ENCODE measurements around the gene DOCK1.

The DOCK1 gene

GRCh38 chr10:127117125-127117524, 211.9 kb downstream of the DOCK1 start:
- in situ Hi-C loops (cut with MboI; ENCODE audit: low sequenced_read_pairs): no loop called here
- DNase-seq (ENCODE audit: low spot score in 2 of 2): peak; percentile 7 to 76
- H3K27me3 ChIP-seq (ENCODE audit: low read depth): no peaks in the 10 kb centered on the region

GRCh38 chr10:127118034-127118433, 212.8 kb downstream of the DOCK1 start:
- in situ Hi-C loops (cut with MboI; ENCODE audit: low sequenced_read_pairs): no loop called here
- Histone ChIP-seq H3K36me3 (replicated peaks) (no peaks in the 10 kb centered on the region; the same call in 1 of the 2 replicates), H3K4me1 (no peaks in the 10 kb centered on the region), H3K4me3 (no peak overlapping the region), H3K27me3 (ENCODE audit: low read depth) (no peaks in the 10 kb centered on the region), H3K9me3 (no peaks in the 10 kb centered on the region)
- no peak for DNase-seq (ENCODE audit: low spot score in 2 of 2)

More at GRCh38 chr10:127117125-127117524, 211.9 kb downstream of the DOCK1 start:
- no peaks in the 10 kb centered on the region for H3K4me1 ChIP-seq
- no peaks in the 10 kb centered on the region for H3K9me3 ChIP-seq
- H3K36me3 ChIP-seq (replicated peaks): no peaks in the 10 kb centered on the region; the same call in 1 of the 2 replicates
- H3K4me3 ChIP-seq: no peak overlapping the region

- in situ Hi-C loops (cut with MboI; ENCODE audit: low sequenced_read_pairs): no loop called here
- H3K4me1 ChIP-seq: no peaks in the 10 kb centered on the region
- H3K4me3 ChIP-seq: no peak overlapping the region
- no peaks in the 10 kb centered on the region for H3K27me3 ChIP-seq (ENCODE audit: low read depth)
- H3K36me3 ChIP-seq (replicated peaks): no peaks in the 10 kb centered on the region; the same call in 1 of the 2 replicates
- DNase-seq (ENCODE audit: low spot score in 2 of 2): no peak
- no peaks in the 10 kb centered on the region for H3K9me3 ChIP-seq
These were observed 214.7 kb downstream of the DOCK1 start for GRCh38 chr10:127119936-127120335.

- Histone ChIP-seq H3K4me1 (no peaks in the 10 kb centered on the region), H3K9me3 (no peaks in the 10 kb centered on the region), H3K36me3 (replicated peaks) (no peaks in the 10 kb centered on the region; the same call in 1 of the 2 replicates), H3K27me3 (ENCODE audit: low read depth) (no peaks in the 10 kb centered on the region), H3K4me3 (no peak overlapping the region)
- no peak for DNase-seq (ENCODE audit: low spot score in 2 of 2)
- in situ Hi-C loops (cut with MboI; ENCODE audit: low sequenced_read_pairs): no loop called here
These were observed 217.6 kb downstream of the DOCK1 start for GRCh38 chr10:127122831-127123230.

GRCh38 chr10:127123626-127124025, 218.4 kb downstream of the DOCK1 start:
- no peak for DNase-seq (ENCODE audit: low spot score in 2 of 2)
- no peaks in the 10 kb centered on the region for H3K9me3 ChIP-seq
- no peaks in the 10 kb centered on the region for H3K4me1 ChIP-seq
- no peaks in the 10 kb centered on the region; the same call in 1 of the 2 replicates for H3K36me3 ChIP-seq (replicated peaks)
- H3K27me3 ChIP-seq (ENCODE audit: low read depth): no peaks in the 10 kb centered on the region
- H3K4me3 ChIP-seq: no peak overlapping the region
- in situ Hi-C loops (cut with MboI; ENCODE audit: low sequenced_read_pairs): no loop called here

GRCh38 chr10:127125331-127125730, 220.1 kb downstream of the DOCK1 start:
- no peaks in the 10 kb centered on the region; the same call in 1 of the 2 replicates for H3K36me3 ChIP-seq (replicated peaks)
- no peaks in the 10 kb centered on the region for H3K4me1 ChIP-seq
- H3K9me3 ChIP-seq: no peaks in the 10 kb centered on the region
- DNase-seq (ENCODE audit: low spot score in 2 of 2): no peak
- H3K4me3 ChIP-seq: no peak overlapping the region
- in situ Hi-C loops (cut with MboI; ENCODE audit: low sequenced_read_pairs): no loop called here
- H3K27me3 ChIP-seq (ENCODE audit: low read depth): no peaks in the 10 kb centered on the region

- H3K4me3 ChIP-seq: no peak overlapping the region
- no peaks in the 10 kb centered on the region for H3K4me1 ChIP-seq
- no peaks in the 10 kb centered on the region for H3K27me3 ChIP-seq (ENCODE audit: low read depth)
- H3K36me3 ChIP-seq (replicated peaks): no peaks in the 10 kb centered on the region; the same call in 1 of the 2 replicates
- H3K9me3 ChIP-seq: no peaks in the 10 kb centered on the region
- in situ Hi-C loops (cut with MboI; ENCODE audit: low sequenced_read_pairs): no loop called here
- DNase-seq (ENCODE audit: low spot score in 2 of 2): no peak
These were observed 222.6 kb downstream of the DOCK1 start for GRCh38 chr10:127127822-127128221.

GRCh38 chr10:127129104-127129503, 223.9 kb downstream of the DOCK1 start:
- no peak for DNase-seq (ENCODE audit: low spot score in 2 of 2)
- no peaks in the 10 kb centered on the region for H3K4me1 ChIP-seq
- in situ Hi-C loops (cut with MboI; ENCODE audit: low sequenced_read_pairs): no loop called here
- no peaks in the 10 kb centered on the region for H3K9me3 ChIP-seq
- no peaks in the 10 kb centered on the region for H3K27me3 ChIP-seq (ENCODE audit: low read depth)
- no peaks in the 10 kb centered on the region; the same call in 1 of the 2 replicates for H3K36me3 ChIP-seq (replicated peaks)
- H3K4me3 ChIP-seq: no peak overlapping the region

- Histone ChIP-seq H3K9me3 (no peaks in the 10 kb centered on the region), H3K36me3 (replicated peaks) (no peaks in the 10 kb centered on the region), H3K27me3 (ENCODE audit: low read depth) (no peaks in the 10 kb centered on the region), H3K4me3 (no peak overlapping the region), H3K4me1 (no peaks in the 10 kb centered on the region)
- DNase-seq (ENCODE audit: low spot score in 2 of 2): no peak
- in situ Hi-C loops (cut with MboI; ENCODE audit: low sequenced_read_pairs): no loop called here
These were observed 227.2 kb downstream of the DOCK1 start for GRCh38 chr10:127132451-127132850.

GRCh38 chr10:127133225-127133624, 228.0 kb downstream of the DOCK1 start:
- Histone ChIP-seq H3K36me3 (replicated peaks) (no peaks in the 10 kb centered on the region), H3K9me3 (no peaks in the 10 kb centered on the region), H3K4me1 (no peaks in the 10 kb centered on the region), H3K27me3 (ENCODE audit: low read depth) (no peaks in the 10 kb centered on the region), H3K4me3 (no peak overlapping the region)
- in situ Hi-C loops (cut with MboI; ENCODE audit: low sequenced_read_pairs): no loop called here
- no peak for DNase-seq (ENCODE audit: low spot score in 2 of 2)

GRCh38 chr10:127133672-127134500, 228.7 kb downstream of the DOCK1 start:
- no peaks in the 10 kb centered on the region for H3K27me3 ChIP-seq (ENCODE audit: low read depth)
- no peaks in the 10 kb centered on the region for H3K9me3 ChIP-seq
- in situ Hi-C loops (cut with MboI; ENCODE audit: low sequenced_read_pairs): no loop called here
- H3K36me3 ChIP-seq (replicated peaks): no peaks in the 10 kb centered on the region
- H3K4me3 ChIP-seq: no peak overlapping the region
- H3K4me1 ChIP-seq: no peaks in the 10 kb centered on the region
- no peak for DNase-seq (ENCODE audit: low spot score in 2 of 2)

GRCh38 chr10:127135844-127136577, 230.8 kb downstream of the DOCK1 start:
- no peak for DNase-seq (ENCODE audit: low spot score in 2 of 2)
- H3K4me1 ChIP-seq: no peaks in the 10 kb centered on the region
- H3K27me3 ChIP-seq (ENCODE audit: low read depth): no peaks in the 10 kb centered on the region
- no peaks in the 10 kb centered on the region for H3K36me3 ChIP-seq (replicated peaks)
- H3K4me3 ChIP-seq: no peak overlapping the region
- H3K9me3 ChIP-seq: no peaks in the 10 kb centered on the region
- in situ Hi-C loops (cut with MboI; ENCODE audit: low sequenced_read_pairs): no loop called here

- DNase-seq (ENCODE audit: low spot score in 2 of 2): no peak
These were observed 232.2 kb downstream of the DOCK1 start for GRCh38 chr10:127137391-127137790.

GRCh38 chr10:127142136-127142535, 236.9 kb downstream of the DOCK1 start:
- no peak overlapping the region for H3K4me3 ChIP-seq
- in situ Hi-C loops (cut with MboI; ENCODE audit: low sequenced_read_pairs): no loop called here
- no peaks in the 10 kb centered on the region for H3K9me3 ChIP-seq
- H3K27me3 ChIP-seq (ENCODE audit: low read depth): no peaks in the 10 kb centered on the region
- H3K36me3 ChIP-seq (replicated peaks): no peaks in the 10 kb centered on the region
- DNase-seq (ENCODE audit: low spot score in 2 of 2): no peak
- no peaks in the 10 kb centered on the region; the same call in 1 of the 2 replicates for H3K4me1 ChIP-seq

More at GRCh38 chr10:127137391-127137790, 232.2 kb downstream of the DOCK1 start:
- Histone ChIP-seq H3K27me3 (ENCODE audit: low read depth) (no peaks in the 10 kb centered on the region), H3K4me3 (no peak overlapping the region), H3K4me1 (no peaks in the 10 kb centered on the region), H3K36me3 (replicated peaks) (no peaks in the 10 kb centered on the region), H3K9me3 (no peaks in the 10 kb centered on the region)
- in situ Hi-C loops (cut with MboI; ENCODE audit: low sequenced_read_pairs): no loop called here

Data from HAP-1 (cell line).